ENCODE measurements around the gene SMOC2. TPM values are rescaled to one million over a fixed set of nuclear protein-coding genes. Genes with fewer than 3 reads are reported as not detected.

The SMOC2 gene
- total and polyA plus RNA-seq, 2 donors (not counting 1 experiment from before 2014, with no cell fraction given) = 0.37 TPM; not detected in 1

DNA sequence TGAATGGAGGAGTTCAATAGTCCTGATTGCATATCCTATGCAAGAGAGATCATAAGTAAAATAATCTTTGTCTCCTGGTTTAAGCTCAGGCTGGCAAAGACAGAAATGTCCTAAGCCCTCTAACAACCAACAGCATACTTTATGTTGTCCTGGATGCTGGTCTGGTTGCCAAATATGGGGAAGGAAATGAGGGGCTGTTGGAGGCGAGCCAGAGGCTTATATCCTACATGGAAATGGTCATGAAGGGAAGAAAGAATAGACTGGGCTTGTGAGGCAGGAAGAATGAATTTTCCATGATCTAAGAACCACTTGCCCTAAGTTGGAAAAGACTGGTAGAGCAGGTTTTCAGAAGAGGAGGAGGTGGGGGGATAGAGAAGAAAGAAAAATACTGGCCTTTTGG, 237.1 kb downstream of the SMOC2 start:
- no peak overlapping the region for H2AFZ ChIP-seq (ENCODE audit: insufficient read depth, low read depth, low read length, poor library complexity, severe bottlenecking)
- peaks cover 0 to 11% (median 0%) of the 10 kb centered on the region in 3 donors for H3K9me3 ChIP-seq (ENCODE audit: control extremely low read depth in 1 of 3, control insufficient read depth in 2 of 3, insufficient read depth in 1 of 3, low read length in 2 of 3)
- ATAC-seq (ENCODE audit: low read depth) (no peak), DNase-seq (no peak)
- no peaks in the 10 kb centered on the region for H3K79me2 ChIP-seq (ENCODE audit: control insufficient read depth, insufficient read depth, low read length)
- no peak overlapping the region for H3K27ac Mint-ChIP-seq
- H3K4me1 Mint-ChIP-seq = no peaks in the 10 kb centered on the region
- no peaks in the 10 kb centered on the region for H3K36me3 ChIP-seq (replicated peaks in 1 of 2; ENCODE audit: control extremely low read depth in 1 of 2, control insufficient read depth in 1 of 2, extremely low read depth in 1 of 2, insufficient read depth in 2 of 2, low read length in 1 of 2)
- H3K27me3 Mint-ChIP-seq = no peaks in the 10 kb centered on the region
- 29% methylated on average over 1 of the region's 1 CpG for WGBS (ENCODE audit: insufficient coverage)
- no peak overlapping the region for H3K4me3 Mint-ChIP-seq
- POLR2A ChIA-PET = no interaction called here
- H3K27me3 ChIP-seq (replicated peaks in 1 of 4; ENCODE audit: control extremely low read depth in 1 of 4, control insufficient read depth in 3 of 4, insufficient read depth in 4 of 4, low read length in 3 of 4) = no peaks in the 10 kb centered on the region
- intact Hi-C loops (cut with micrococcal nuclease) = no loop called here
- no peaks in the 10 kb centered on the region for H3K4me1 ChIP-seq (ENCODE audit: control insufficient read depth in 2 of 2, insufficient read depth in 2 of 2, low read length in 2 of 2)
- H3K4me3 ChIP-seq (ENCODE audit: control extremely low read depth in 1 of 5, extremely low read depth in 1 of 5, insufficient read depth in 1 of 5, low read depth in 2 of 5, low read length in 4 of 5) = no peak overlapping the region
- TF ChIP-seq EZH2 (IDR thresholded peaks at IDR 0.05; ENCODE audit: borderline replicate concordance, insufficient read depth, low read depth, low read length, poor library complexity, severe bottlenecking) (no peak), CTCF (IDR thresholded peaks at IDR 0.05) (no peak)
- CTCF ChIA-PET = no interaction called here
- H3K9ac ChIP-seq (ENCODE audit: low read length) = no peak overlapping the region
- H4K20me1 ChIP-seq (ENCODE audit: control insufficient read depth, insufficient read depth, low read length, poor library complexity, severe bottlenecking) = no peaks in the 10 kb centered on the region
- no peaks in the 10 kb centered on the region for H3K9me3 Mint-ChIP-seq (ENCODE audit: insufficient read depth)
- no peak overlapping the region for H3K4me2 ChIP-seq (replicated peaks; ENCODE audit: low read depth, low read length, poor library complexity, severe bottlenecking)
- H3K27ac ChIP-seq (ENCODE audit: low read length in 2 of 2) = no peak overlapping the region

DNA sequence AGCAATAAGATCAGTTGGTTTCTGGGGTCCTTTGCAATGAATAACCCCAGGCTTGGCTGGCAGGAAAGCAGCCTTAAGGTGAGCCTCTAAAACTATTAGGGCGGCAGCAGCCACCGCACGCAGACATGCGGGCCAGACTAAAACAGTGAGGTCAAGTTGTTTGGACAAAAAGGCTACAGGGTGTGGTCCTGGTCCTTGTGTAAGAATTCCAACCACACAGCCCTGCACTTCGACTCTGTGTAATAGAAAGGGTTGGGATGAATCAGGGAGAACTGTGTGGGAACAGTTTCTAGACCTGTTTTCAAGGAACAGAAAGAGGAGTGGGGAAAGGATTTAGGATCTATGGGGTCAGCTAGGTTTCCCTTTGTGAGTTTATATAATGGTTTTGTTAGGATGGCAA, 237.6 kb downstream of the SMOC2 start:
- POLR2A ChIA-PET = no interaction called here

More for the DNA sequence above, 237.6 kb downstream of the SMOC2 start:
- Histone ChIP-seq H2AFZ (ENCODE audit: insufficient read depth, low read depth, low read length, poor library complexity, severe bottlenecking) (no peak overlapping the region), H3K79me2 (ENCODE audit: control insufficient read depth, insufficient read depth, low read length) (no peaks in the 10 kb centered on the region), H3K36me3 (replicated peaks in 1 of 2; ENCODE audit: control extremely low read depth in 1 of 2, control insufficient read depth in 1 of 2, extremely low read depth in 1 of 2, insufficient read depth in 2 of 2, low read length in 1 of 2) (no peaks in the 10 kb centered on the region), H3K9ac (ENCODE audit: low read length) (no peak overlapping the region), H3K9me3 (ENCODE audit: control extremely low read depth in 1 of 3, control insufficient read depth in 2 of 3, insufficient read depth in 1 of 3, low read length in 2 of 3) (peaks cover 0 to 13% (median 0%) of the 10 kb centered on the region in 3 donors), H3K27me3 (replicated peaks in 1 of 4; ENCODE audit: control extremely low read depth in 1 of 4, control insufficient read depth in 3 of 4, insufficient read depth in 4 of 4, low read length in 3 of 4) (no peaks in the 10 kb centered on the region), H4K20me1 (ENCODE audit: control insufficient read depth, insufficient read depth, low read length, poor library complexity, severe bottlenecking) (no peaks in the 10 kb centered on the region), H3K4me3 (ENCODE audit: control extremely low read depth in 1 of 5, extremely low read depth in 1 of 5, insufficient read depth in 1 of 5, low read depth in 2 of 5, low read length in 4 of 5) (no peak overlapping the region), H3K27ac (ENCODE audit: low read length in 2 of 2) (no peak overlapping the region), H3K4me2 (replicated peaks; ENCODE audit: low read depth, low read length, poor library complexity, severe bottlenecking) (no peak overlapping the region), H3K4me1 (ENCODE audit: control insufficient read depth in 2 of 2, insufficient read depth in 2 of 2, low read length in 2 of 2) (no peaks in the 10 kb centered on the region)
- TF ChIP-seq EZH2 (IDR thresholded peaks at IDR 0.05; ENCODE audit: borderline replicate concordance, insufficient read depth, low read depth, low read length, poor library complexity, severe bottlenecking) (no peak), CTCF (IDR thresholded peaks at IDR 0.05) (no peak)
- WGBS (ENCODE audit: insufficient coverage) = 100% methylated on average over 1 of the region's 5 CpGs
- no peak for DNase-seq
- Mint-ChIP-seq H3K27me3 (no peaks in the 10 kb centered on the region), H3K27ac (no peak overlapping the region), H3K9me3 (ENCODE audit: insufficient read depth) (no peaks in the 10 kb centered on the region), H3K4me3 (no peak overlapping the region), H3K4me1 (no peaks in the 10 kb centered on the region)
- intact Hi-C loops (cut with micrococcal nuclease) = no loop called here
- CTCF ChIA-PET = no interaction called here
- no peak for ATAC-seq (ENCODE audit: low read depth)

Data from B cell (primary cell).